IMR-90 (cell line): ENCODE results near the gene TSPAN16. TPM values are rescaled to one million over a fixed set of nuclear protein-coding genes. Genes with fewer than 3 reads are reported as not detected.

ENCODE experiments used
- ATAC-seq: fragments of 200-7000 bp; cut with Tn5 transposase; 2 replicates; pipeline ENCODE4 v1.9.1; 2020; ENCODE audit warnings: low read depth, mild to moderate bottlenecking, moderate library complexity
- BruUV-seq: library from RNA; stranded (reverse); fragments of 400-500 nt; replicated peaks from 2 replicates; lab custom pipeline; 2021; lab: Mats Ljungman, UMichigan
- CTCF ChIA-PET: fragments of 300-600 bp; formaldehyde crosslinking; extraction: SDS; loops from one replicate; lab custom pipeline; 2021; ENCODE audit warnings: antibody characterized with exemption; lab: Yijun Ruan, JAX
- POLR2A ChIA-PET: fragments of 300-600 bp; sonication (Branson Sonifier 250); formaldehyde crosslinking; loops from one replicate; lab custom pipeline; 2022; ENCODE audit warnings: antibody characterized with exemption; ENCODE audit not compliant: unreplicated experiment; lab: Charles Lee
- DNase-seq: peaks from one replicate; pipeline ENCODE4 v3.0.0; 2013
- H2AFZ ChIP-seq: replicated peaks from 2 replicates; pipeline ENCODE3; 2013; ENCODE audit warnings: low read length, mild to moderate bottlenecking; ENCODE audit not compliant: poor library complexity
- H2AK5ac ChIP-seq: 2 replicates; pipeline ENCODE4 v1.6.1; 2013; ENCODE audit warnings: low read depth, low read length, inconsistent platforms
- H2AK9ac ChIP-seq: replicated peaks from 2 replicates; pipeline ENCODE3; 2013; ENCODE audit warnings: mild to moderate bottlenecking, low read depth, low read length, moderate library complexity; ENCODE audit not compliant: poor library complexity
- H2BK120ac ChIP-seq: 2 replicates; pipeline ENCODE4 v1.6.1; 2013; ENCODE audit warnings: low read depth, low read length, inconsistent platforms
- H2BK15ac ChIP-seq: 3 replicates; pipeline ENCODE4 v1.6.1; 2013; ENCODE audit warnings: low read depth, low read length, inconsistent platforms
- H2BK20ac ChIP-seq: 2 replicates; pipeline ENCODE4 v1.6.1; 2013; ENCODE audit warnings: low read depth, mild to moderate bottlenecking, inconsistent platforms, low read length, moderate library complexity
- H2BK5ac ChIP-seq: 2 replicates; pipeline ENCODE4 v1.6.1; 2013; ENCODE audit warnings: mild to moderate bottlenecking, low read depth, low read length, inconsistent platforms; ENCODE audit not compliant: poor library complexity, severe bottlenecking
- H3K14ac ChIP-seq: replicated peaks from 2 replicates; pipeline ENCODE4 v1.6.1; 2013; ENCODE audit warnings: low read depth, low read length, inconsistent platforms
- H3K18ac ChIP-seq: 2 replicates; pipeline ENCODE4 v1.6.1; 2013; ENCODE audit warnings: low read depth, low read length, control low read depth
- H3K23ac ChIP-seq: 2 replicates; pipeline ENCODE4 v1.6.1; 2013; ENCODE audit warnings: low read depth, low read length, inconsistent platforms
- H3K27ac ChIP-seq: 2 replicates; pipeline ENCODE4 v1.5.1; 2013; ENCODE audit warnings: mild to moderate bottlenecking, control low read depth, low read length; ENCODE audit not compliant: insufficient read depth
- H3K27me3 ChIP-seq: 2 replicates; pipeline ENCODE4 v1.6.1; 2013; ENCODE audit warnings: low read length; ENCODE audit not compliant: control insufficient read depth, insufficient read depth
- H3K36me3 ChIP-seq: 2 replicates; pipeline ENCODE4 v1.6.1; 2013; ENCODE audit warnings: low read length, mixed read lengths; ENCODE audit not compliant: control insufficient read depth, insufficient read depth
- H3K4ac ChIP-seq: 2 replicates; pipeline ENCODE4 v1.6.1; 2013; ENCODE audit warnings: low read depth, low read length, inconsistent platforms
- H3K4me1 ChIP-seq: 2 replicates; pipeline ENCODE4 v1.6.1; 2013; ENCODE audit warnings: low read length, mixed read lengths; ENCODE audit not compliant: control insufficient read depth, insufficient read depth
- H3K4me2 ChIP-seq: 2 replicates; pipeline ENCODE4 v1.6.1; 2013; ENCODE audit warnings: low read depth, mild to moderate bottlenecking, control low read depth, low read length, moderate library complexity
- H3K4me3 ChIP-seq: 2 replicates; pipeline ENCODE4 v1.5.1; 2013; ENCODE audit warnings: low read depth, mild to moderate bottlenecking, control low read depth, low read length, moderate library complexity; ENCODE audit not compliant: insufficient read depth
- H3K56ac ChIP-seq: 2 replicates; pipeline ENCODE4 v1.6.1; 2013; ENCODE audit warnings: low read length, inconsistent platforms; ENCODE audit not compliant: insufficient read depth; ENCODE audit errors: extremely low read depth
- H3K79me1 ChIP-seq, 2 experiments: 2 replicates each; pipeline ENCODE4 v1.6.1; 2013; ENCODE audit warnings: low read length in 2 of 2, inconsistent platforms in 1 of 2, low read depth in 1 of 2
- H3K9ac ChIP-seq: 2 replicates; pipeline ENCODE4 v1.6.1; 2013; ENCODE audit warnings: low read depth, low read length, control low read depth
- H3K9me1 ChIP-seq: 2 replicates; pipeline ENCODE4 v1.6.1; 2013; ENCODE audit warnings: low read length, inconsistent platforms; ENCODE audit not compliant: insufficient read depth
- H3K9me3 ChIP-seq: 2 replicates; pipeline ENCODE4 v1.6.1; 2013; ENCODE audit warnings: low read length; ENCODE audit not compliant: control insufficient read depth, insufficient read depth
- H4K20me1 ChIP-seq: 2 replicates; pipeline ENCODE4 v1.6.1; 2013; ENCODE audit warnings: low read length, inconsistent platforms; ENCODE audit not compliant: insufficient read depth
- H4K5ac ChIP-seq: 2 replicates; pipeline ENCODE4 v1.6.1; 2013; ENCODE audit warnings: mild to moderate bottlenecking, low read depth, low read length, control low read depth
- H4K8ac ChIP-seq, 2 experiments: 2 replicates each; pipeline ENCODE4 v1.6.1; 2013; ENCODE audit warnings: low read depth in 2 of 2, low read length in 2 of 2, control low read depth in 1 of 2, inconsistent platforms in 1 of 2
- H4K91ac ChIP-seq: 2 replicates; pipeline ENCODE4 v1.6.1; 2013; ENCODE audit warnings: low read depth, low read length, inconsistent platforms; ENCODE audit not compliant: insufficient read depth
- CHD1 ChIP-seq: IDR thresholded peaks from 2 replicates; pipeline ENCODE4 v1.6.1; 2012; ENCODE audit warnings: low read depth, low read length, improper control_type of control experiment
- ELK1 ChIP-seq: fragments of 150-350 bp; IDR thresholded peaks from 2 replicates; pipeline ENCODE4 v1.6.1; 2016; ENCODE audit warnings: low read depth, mild to moderate bottlenecking, low read length, moderate library complexity, borderline replicate concordance
- FOS ChIP-seq: fragments of 150-350 bp; IDR thresholded peaks from 2 replicates; pipeline ENCODE4 v1.6.1; 2016; ENCODE audit warnings: low read depth, low read length
- RAD21 ChIP-seq: IDR thresholded peaks from 2 replicates; pipeline ENCODE4 v1.6.1; 2012; ENCODE audit warnings: low read length, improper control_type of control experiment
- RFX5 ChIP-seq: IDR thresholded peaks from 2 replicates; pipeline ENCODE4 v1.8.0; 2012; ENCODE audit warnings: low read depth, mild to moderate bottlenecking, low read length, moderate library complexity
- WGBS, 2 experiments: methylation state at CpG; one replicate each; pipeline versions ENCODE4 v1.1.5 to v1.1.7; 2013; ENCODE audit warnings: missing lambda C conversion rate in 2 of 2; ENCODE audit not compliant: insufficient read length in 1 of 2; ENCODE audit errors: extremely low coverage in 2 of 2; 5-methylcytosine and 5-hydroxymethylcytosine counted together
- dilution Hi-C: fragments of 300-500 bp; cut with HindIII; formaldehyde crosslinking; loops from one replicate; pipeline ENCODE4 v1.14.3; 2018; ENCODE audit warnings: low sequenced_read_pairs; ENCODE audit not compliant: unreplicated experiment
- in situ Hi-C: fragments of 300-500 bp; cut with MboI; formaldehyde crosslinking; loops from 3 replicates; pipeline ENCODE4 v1.14.3; 2019; ENCODE audit warnings: low sequenced_read_pairs, inconsistent platforms, mixed read lengths
- intact Hi-C: fragments of 100-400 bp; cut with micrococcal nuclease; formaldehyde crosslinking; loops from 2 replicates; pipeline ENCODE4 v1.10.0; 2022
- polyA plus RNA-seq, 3 experiments: library from polyadenylated mRNA; depleted of rRNA; stranded (reverse); fragments of >200 nt; gene quantifications; 2 replicates each; pipeline ENCODE4 v1.2.3, GENCODE V29; 2012; ENCODE audit warnings: low replicate concordance in 1 of 3
- total RNA-seq: library from RNA; depleted of rRNA; stranded (reverse); fragments of >200 nt; gene quantifications from 2 replicates; pipeline ENCODE4 v1.2.3, GENCODE V29; 2012

Gene TSPAN16
- total and polyA plus RNA-seq, 2 of the 4 experiments (the other 2 are of a cell fraction), result not detected

GRCh38 chr19:11295180-11295579 is 780 bp upstream of the TSPAN16 start:
- no peak overlapping the region for H3K18ac ChIP-seq
- no peaks in the 10 kb centered on the region for H3K36me3 ChIP-seq
- WGBS, 2 experiments, result 80% methylated on average over 1 of the region's 4 CpGs; no CpG with 5 or more reads in 1 of the 2 experiments
- POLR2A ChIA-PET, result no interaction called here
- no peak overlapping the region for H4K5ac ChIP-seq
- H3K4me1 ChIP-seq, result 0 out of 2 replicates have a peak, but pooled peaks cover 1% of the 10 kb centered on the region
- dilution Hi-C loops, result no loop called here
- H3K4me2 ChIP-seq, result no peak overlapping the region
- H3K9me1 ChIP-seq, result 0 out of 2 replicates have a peak, but pooled peaks cover 3% of the 10 kb centered on the region
- no peak overlapping the region for H2AK9ac ChIP-seq
- no peak overlapping the region for H3K4ac ChIP-seq
- H2BK120ac ChIP-seq, result no peak overlapping the region
- DNase-seq, result no peak
- H2BK5ac ChIP-seq, result no peak overlapping the region
- no peaks in the 10 kb centered on the region for H4K20me1 ChIP-seq
- H2AK5ac ChIP-seq, result no peak overlapping the region
- TF ChIP-seq RAD21 (no peak), RFX5 (no peak), FOS (no peak), ELK1 (no peak), CHD1 (no peak)
- no peak overlapping the region for H4K91ac ChIP-seq
- no peak overlapping the region for H3K23ac ChIP-seq
- in situ Hi-C loops, result loop anchor here (10.0 kb wide), 1 partner anchor 180 kb away; no protein-coding TSS in a partner anchor
- no TSS peak for BruUV-seq
- H2BK15ac ChIP-seq, result no peak overlapping the region
- no peak overlapping the region for H3K56ac ChIP-seq
- no peak overlapping the region for H3K14ac ChIP-seq
- no peak overlapping the region for H3K9ac ChIP-seq
- no peaks in the 10 kb centered on the region for H3K79me1 ChIP-seq
- no peaks in the 10 kb centered on the region for H3K9me3 ChIP-seq
- H2BK20ac ChIP-seq, result no peak overlapping the region
- ATAC-seq, result no peak
- no peak overlapping the region for H3K27ac ChIP-seq
- CTCF ChIA-PET, result interaction anchor here (0.5 kb wide), 1 partner anchor 40 kb away, joined by 3 read pairs; no protein-coding TSS in a partner anchor
- no peak overlapping the region for H3K4me3 ChIP-seq
- H2AFZ ChIP-seq, result no peak overlapping the region
- H4K8ac ChIP-seq, result no peak overlapping the region
- H3K27me3 ChIP-seq, result peaks cover 8% of the 10 kb centered on the region; the same call in 1 of the 2 replicates
- intact Hi-C loops, result loop anchor here (2.0 kb wide), 1 partner anchor 44 kb away; the partner anchor contains the start of gene RAB3D
